Measurements from ENCODE around the gene ARCN1. TPM values are rescaled to one million over a fixed set of nuclear protein-coding genes. Genes with fewer than 3 reads are reported as not detected.

The ARCN1 gene
- total and polyA plus RNA-seq, 3 donors from 2014 or later: 107 to 128 (median 107) TPM

- peaks cover 20% of the 10 kb centered on the region for H3K4me1 ChIP-seq
Observed at GRCh38 chr11:118636569-118637290, 64.5 kb downstream of the ARCN1 start.

GRCh38 chr11:118638726-118639125 is 66.5 kb downstream of the ARCN1 start:
- no peaks in the 10 kb centered on the region for H3K27me3 ChIP-seq
- intact Hi-C loops (cut with DNase I; ENCODE audit: low total_unique reads): no loop called here
- 93 to 94% methylated on average over 6 of the region's 6 CpGs for WGBS, 2 donors
- H3K4me1 ChIP-seq: peaks cover 23% of the 10 kb centered on the region
- H3K4me3 ChIP-seq: no peak overlapping the region
- TF ChIP-seq CTCF (IDR thresholded peaks at IDR 0.05): no peak
- no peak for TF ChIP-seq POLR2A (IDR thresholded peaks at IDR 0.05)
- H3K36me3 ChIP-seq (ENCODE audit: low read depth, missing control alignments): no peaks in the 10 kb centered on the region
- no peak for DNase-seq
- H3K27ac ChIP-seq: no peak overlapping the region
- H3K9me3 ChIP-seq: no peaks in the 10 kb centered on the region

More at GRCh38 chr11:118636569-118637290, 64.5 kb downstream of the ARCN1 start:
- intact Hi-C loops (cut with DNase I; ENCODE audit: low total_unique reads): no loop called here
- TF ChIP-seq POLR2A (IDR thresholded peaks at IDR 0.05) (no peak), CTCF (IDR thresholded peaks at IDR 0.05) (no peak)
- Histone ChIP-seq H3K27ac (peak overlapping the region in 1 of 2 donors; percentile 8), H3K4me3 (no peak overlapping the region), H3K27me3 (no peaks in the 10 kb centered on the region), H3K9me3 (no peaks in the 10 kb centered on the region), H3K36me3 (ENCODE audit: low read depth, missing control alignments) (no peaks in the 10 kb centered on the region)
- WGBS, 2 donors: 78 to 80% methylated on average over 8 of the region's 8 CpGs
- DNase-seq: no peak

GRCh38 chr11:118639899-118640298 is 67.7 kb downstream of the ARCN1 start:
- DNase-seq: no peak
- intact Hi-C loops (cut with DNase I; ENCODE audit: low total_unique reads): no loop called here
- no peaks in the 10 kb centered on the region for H3K27me3 ChIP-seq
- TF ChIP-seq CTCF (IDR thresholded peaks at IDR 0.05): no peak
- TF ChIP-seq POLR2A (IDR thresholded peaks at IDR 0.05): no peak
- no peaks in the 10 kb centered on the region for H3K9me3 ChIP-seq
- H3K27ac ChIP-seq: no peak overlapping the region
- H3K4me3 ChIP-seq: no peak overlapping the region
- H3K4me1 ChIP-seq: peaks cover 15% of the 10 kb centered on the region
- no peaks in the 10 kb centered on the region for H3K36me3 ChIP-seq (ENCODE audit: low read depth, missing control alignments)
- WGBS, 2 donors: 89 to 95% methylated on average over 2 to 4 of the region's 4 CpGs

- Histone ChIP-seq H3K4me1 (peaks cover 12% of the 10 kb centered on the region), H3K4me3 (no peak overlapping the region), H3K9me3 (no peaks in the 10 kb centered on the region), H3K27me3 (no peaks in the 10 kb centered on the region), H3K27ac (no peak overlapping the region), H3K36me3 (ENCODE audit: low read depth, missing control alignments) (no peaks in the 10 kb centered on the region)
- TF ChIP-seq CTCF (IDR thresholded peaks at IDR 0.05) (no peak), POLR2A (IDR thresholded peaks at IDR 0.05) (no peak)
- WGBS, 2 donors: 64 to 67% methylated on average over 3 to 5 of the region's 5 CpGs
- intact Hi-C loops (cut with DNase I; ENCODE audit: low total_unique reads): no loop called here
- no peak for DNase-seq
Observed at GRCh38 chr11:118640332-118641154, 68.3 kb downstream of the ARCN1 start.

Data from testis (tissue), 3 donors.